DND-41 (cell line): ENCODE results near the gene XYLT1.

Experiments
- ATAC-seq: fragments of 200-7000 bp; cut with Tn5 transposase; 3 replicates; pipeline ENCODE4 v1.9.1; 2021; ENCODE audit warnings: low read depth; ENCODE audit not compliant: insufficient read depth
- DNase-seq: peaks from one replicate; pipeline ENCODE4 v3.0.0-alpha.2; 2020
- H2AFZ ChIP-seq: 2 replicates; pipeline ENCODE4 v1.6.0; 2012; ENCODE audit warnings: low read depth, low read length
- H3K27ac ChIP-seq: 2 replicates; pipeline ENCODE4 v1.5.1; 2012; ENCODE audit warnings: low read length, inconsistent platforms
- H3K27me3 ChIP-seq: fragments of 200-600 bp; sonication (generic); 2 replicates; pipeline ENCODE4 v1.6.0; 2012; ENCODE audit warnings: low read length, mild to moderate bottlenecking, inconsistent platforms; ENCODE audit not compliant: insufficient read depth, poor library complexity
- H3K36me3 ChIP-seq: 2 replicates; pipeline ENCODE4 v1.5.1; 2012; ENCODE audit warnings: low read length, inconsistent platforms; ENCODE audit not compliant: insufficient read depth
- H3K4me1 ChIP-seq: 2 replicates; pipeline ENCODE4 v1.5.1; 2012; ENCODE audit warnings: mild to moderate bottlenecking, low read length; ENCODE audit not compliant: insufficient read depth
- H3K4me2 ChIP-seq: 2 replicates; pipeline ENCODE4 v1.6.0; 2012; ENCODE audit warnings: mild to moderate bottlenecking, moderate library complexity, low read length, inconsistent platforms; ENCODE audit not compliant: insufficient read depth
- H3K4me3 ChIP-seq, 2 experiments: fragments of 200-600 bp in 1 of 2; shearing (Covaris generic) in 1 of 2; 2 replicates each; pipeline ENCODE4 v1.5.1; 2012 to 2016; ENCODE audit warnings: inconsistent platforms in 2 of 2, low read length in 2 of 2, mild to moderate bottlenecking in 2 of 2, low read depth in 1 of 2, moderate library complexity in 1 of 2
- H3K79me2 ChIP-seq: 2 replicates; pipeline ENCODE4 v1.6.0; 2012; ENCODE audit warnings: low read length, inconsistent platforms; ENCODE audit not compliant: insufficient read depth
- H3K9ac ChIP-seq: 2 replicates; pipeline ENCODE4 v1.6.0; 2012; ENCODE audit warnings: low read depth, mild to moderate bottlenecking, inconsistent platforms, low read length, moderate library complexity
- H3K9me3 ChIP-seq: 2 replicates; pipeline ENCODE4 v1.5.1; 2012; ENCODE audit warnings: low read length, moderate library complexity, mild to moderate bottlenecking, inconsistent platforms; ENCODE audit not compliant: insufficient read depth, severe bottlenecking
- H4K20me1 ChIP-seq: 2 replicates; pipeline ENCODE4 v1.6.0; 2012; ENCODE audit warnings: low read length; ENCODE audit not compliant: insufficient read depth
- CTCF ChIP-seq: IDR thresholded peaks from 2 replicates; pipeline ENCODE4 v1.5.1; 2012; ENCODE audit warnings: borderline replicate concordance, low read length, moderate library complexity, mild to moderate bottlenecking; ENCODE audit not compliant: poor library complexity, severe bottlenecking; ENCODE audit errors: extremely low read depth
- EZH2 ChIP-seq: IDR thresholded peaks from 3 replicates; pipeline ENCODE4 v1.6.1; 2012; ENCODE audit warnings: borderline replicate concordance, low read depth, mild to moderate bottlenecking, moderate library complexity, low read length, inconsistent platforms; ENCODE audit not compliant: severe bottlenecking

The XYLT1 gene

GRCh38 chr16:17435318-17435717 is 35.4 kb downstream of the XYLT1 start:
- no peak overlapping the region for H3K27ac ChIP-seq
- no peaks in the 10 kb centered on the region for H3K79me2 ChIP-seq
- no peaks in the 10 kb centered on the region for H3K4me1 ChIP-seq
- TF ChIP-seq EZH2 (no peak), CTCF (no peak)
- no peak overlapping the region for H3K4me3 ChIP-seq
- no peaks in the 10 kb centered on the region for H3K9me3 ChIP-seq
- H4K20me1 ChIP-seq = no peaks in the 10 kb centered on the region
- no peaks in the 10 kb centered on the region for H3K27me3 ChIP-seq
- H3K36me3 ChIP-seq = no peaks in the 10 kb centered on the region
- no peak overlapping the region for H2AFZ ChIP-seq
- H3K9ac ChIP-seq = no peak overlapping the region
- ATAC-seq (no peak), DNase-seq (no peak)
- H3K4me2 ChIP-seq = no peak overlapping the region

DNA sequence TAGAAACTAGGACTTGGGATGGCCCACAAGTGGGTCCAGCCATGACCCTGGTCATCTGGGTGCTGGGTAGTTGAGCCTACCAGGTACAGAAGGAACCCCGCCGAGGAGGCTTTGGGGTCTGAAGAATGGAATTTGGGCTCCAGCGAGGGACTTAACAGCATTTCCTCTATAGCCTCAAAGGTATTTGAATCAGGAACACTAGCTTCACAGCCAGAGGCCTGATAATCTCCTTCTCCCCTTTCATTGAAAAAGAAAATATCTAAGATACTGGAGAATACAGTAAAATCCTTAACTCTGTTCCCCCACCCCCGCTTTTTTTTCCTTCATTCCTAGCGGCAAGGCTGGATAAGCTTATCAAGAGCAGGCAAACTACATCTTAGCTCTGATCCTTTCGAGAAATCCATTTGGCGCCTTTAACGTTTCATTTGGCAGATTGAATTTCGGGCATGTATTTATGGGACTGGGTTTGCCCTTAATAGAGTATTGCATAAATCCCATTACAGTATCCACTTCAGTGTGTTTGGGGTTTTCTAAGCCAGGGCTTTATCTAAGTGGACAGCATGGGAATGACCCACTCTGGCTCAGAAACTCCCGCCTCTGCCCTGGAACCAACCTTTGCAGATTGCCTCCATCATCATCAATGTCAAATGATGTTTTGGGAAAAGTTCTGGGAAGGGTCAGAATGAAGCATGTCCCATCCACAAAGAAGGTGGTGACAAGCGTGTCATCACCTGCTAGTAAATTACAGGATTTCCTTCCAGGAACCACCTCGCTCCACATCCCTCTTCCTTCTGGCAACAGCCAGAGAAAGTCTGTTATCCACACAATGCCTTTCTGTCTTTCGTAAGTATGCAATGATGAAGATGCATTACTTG is 36.9 kb downstream of the XYLT1 start:
- no peaks in the 10 kb centered on the region for H3K36me3 ChIP-seq
- H3K4me2 ChIP-seq = no peak overlapping the region

GRCh38 chr16:17432901-17433576 is 37.7 kb downstream of the XYLT1 start:
- Histone ChIP-seq H2AFZ (no peak overlapping the region), H3K27ac (no peak overlapping the region), H3K4me2 (no peak overlapping the region), H3K79me2 (no peaks in the 10 kb centered on the region), H4K20me1 (no peaks in the 10 kb centered on the region), H3K36me3 (no peaks in the 10 kb centered on the region), H3K4me1 (no peaks in the 10 kb centered on the region), H3K9ac (no peak overlapping the region), H3K9me3 (no peaks in the 10 kb centered on the region), H3K4me3 (no peak overlapping the region), H3K27me3 (no peaks in the 10 kb centered on the region)
- DNase-seq (no peak), ATAC-seq (no peak)
- TF ChIP-seq EZH2 = no peak
- no peak for TF ChIP-seq CTCF

More for the DNA sequence above, 36.9 kb downstream of the XYLT1 start:
- Histone ChIP-seq H3K9ac (no peak overlapping the region), H4K20me1 (no peaks in the 10 kb centered on the region), H3K27me3 (no peaks in the 10 kb centered on the region), H3K27ac (no peak overlapping the region), H2AFZ (no peak overlapping the region), H3K4me3 (no peak overlapping the region), H3K79me2 (no peaks in the 10 kb centered on the region), H3K4me1 (no peaks in the 10 kb centered on the region), H3K9me3 (no peaks in the 10 kb centered on the region)
- ATAC-seq (no peak), DNase-seq (no peak)
- TF ChIP-seq CTCF (no peak), EZH2 (no peak)
